ENCODE measurements around the gene PKN3.

- TF ChIP-seq, protein P1, sequence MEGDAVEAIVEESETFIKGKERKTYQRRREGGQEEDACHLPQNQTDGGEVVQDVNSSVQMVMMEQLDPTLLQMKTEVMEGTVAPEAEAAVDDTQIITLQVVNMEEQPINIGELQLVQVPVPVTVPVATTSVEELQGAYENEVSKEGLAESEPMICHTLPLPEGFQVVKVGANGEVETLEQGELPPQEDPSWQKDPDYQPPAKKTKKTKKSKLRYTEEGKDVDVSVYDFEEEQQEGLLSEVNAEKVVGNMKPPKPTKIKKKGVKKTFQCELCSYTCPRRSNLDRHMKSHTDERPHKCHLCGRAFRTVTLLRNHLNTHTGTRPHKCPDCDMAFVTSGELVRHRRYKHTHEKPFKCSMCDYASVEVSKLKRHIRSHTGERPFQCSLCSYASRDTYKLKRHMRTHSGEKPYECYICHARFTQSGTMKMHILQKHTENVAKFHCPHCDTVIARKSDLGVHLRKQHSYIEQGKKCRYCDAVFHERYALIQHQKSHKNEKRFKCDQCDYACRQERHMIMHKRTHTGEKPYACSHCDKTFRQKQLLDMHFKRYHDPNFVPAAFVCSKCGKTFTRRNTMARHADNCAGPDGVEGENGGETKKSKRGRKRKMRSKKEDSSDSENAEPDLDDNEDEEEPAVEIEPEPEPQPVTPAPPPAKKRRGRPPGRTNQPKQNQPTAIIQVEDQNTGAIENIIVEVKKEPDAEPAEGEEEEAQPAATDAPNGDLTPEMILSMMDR (IDR thresholded peaks at IDR 0.05) = no peak
- no peak for TF ChIP-seq POLR2A (IDR thresholded peaks at IDR 0.05)
These were observed 15.7 kb downstream of the PKN3 start for GRCh38 chr9:128718047-128718446.
